GM23248 (cell line): ENCODE measurements around the gene POU5F1. TPM values are rescaled to one million over a fixed set of nuclear protein-coding genes. Genes with fewer than 3 reads are reported as not detected.

Experiments used
- DNase-seq: peaks from one replicate; pipeline ENCODE4 v3.0.0-alpha.2; 2015
- H2AFZ ChIP-seq: fragments of 200-600 bp; sonication (generic); 2 replicates; pipeline ENCODE4 v1.6.1; 2016; ENCODE audit warnings: antibody characterized with exemption
- H3F3A ChIP-seq: fragments of 200-600 bp; sonication (generic); 2 replicates; pipeline ENCODE4 v1.6.1; 2016; ENCODE audit warnings: mild to moderate bottlenecking, antibody characterized with exemption, mixed run types; ENCODE audit not compliant: insufficient read depth
- H3K27ac ChIP-seq: fragments of 200-600 bp; sonication (generic); 2 replicates; pipeline ENCODE4 v1.5.1; 2016; ENCODE audit warnings: mild to moderate bottlenecking
- H3K27me3 ChIP-seq: fragments of 200-600 bp; sonication (generic); replicated peaks from 2 replicates; pipeline ENCODE4 v1.6.1; 2016; ENCODE audit warnings: mild to moderate bottlenecking; ENCODE audit not compliant: insufficient read depth
- H3K36me3 ChIP-seq: fragments of 200-600 bp; sonication (generic); 2 replicates; pipeline ENCODE4 v1.6.1; 2016; ENCODE audit warnings: low read depth, mild to moderate bottlenecking
- H3K4me1 ChIP-seq: fragments of 200-600 bp; sonication (generic); 2 replicates; pipeline ENCODE4 v1.6.1; 2016; ENCODE audit warnings: mild to moderate bottlenecking; ENCODE audit not compliant: insufficient read depth
- H3K4me2 ChIP-seq: fragments of 200-600 bp; sonication (generic); one replicate; pipeline ENCODE4 v1.6.1; 2016; ENCODE audit warnings: mild to moderate bottlenecking; ENCODE audit not compliant: unreplicated experiment
- H3K4me3 ChIP-seq: fragments of 200-600 bp; sonication (generic); 2 replicates; pipeline ENCODE4 v1.5.1; 2016; ENCODE audit warnings: mild to moderate bottlenecking
- H3K79me2 ChIP-seq: fragments of 200-600 bp; sonication (generic); 2 replicates; pipeline ENCODE4 v1.6.1; 2016; ENCODE audit warnings: mild to moderate bottlenecking; ENCODE audit not compliant: insufficient read depth
- H3K9ac ChIP-seq: fragments of 200-600 bp; sonication (generic); 2 replicates; pipeline ENCODE4 v1.6.1; 2016; ENCODE audit warnings: mild to moderate bottlenecking
- H3K9me2 ChIP-seq: fragments of 200-600 bp; sonication (generic); 2 replicates; pipeline ENCODE4 v1.6.1; 2016; ENCODE audit warnings: mixed run types, mild to moderate bottlenecking, moderate library complexity; ENCODE audit not compliant: insufficient read depth
- H3K9me3 ChIP-seq: fragments of 200-600 bp; sonication (generic); one replicate; pipeline ENCODE4 v1.6.1; 2017; ENCODE audit warnings: low read depth
- H4K20me1 ChIP-seq: fragments of 200-600 bp; sonication (generic); 2 replicates; pipeline ENCODE4 v1.6.0; 2016; ENCODE audit not compliant: insufficient read depth
- EZH2 ChIP-seq: fragments of 200-600 bp; sonication (generic); IDR thresholded peaks from 2 replicates; pipeline ENCODE4 v1.6.1; 2018; ENCODE audit warnings: antibody characterized with exemption, mild to moderate bottlenecking; ENCODE audit not compliant: insufficient read depth, poor library complexity, severe bottlenecking
- EZH2phosphoT487 ChIP-seq: fragments of 200-600 bp; sonication (generic); IDR thresholded peaks from 2 replicates; pipeline ENCODE4 v1.6.1; 2018; ENCODE audit warnings: antibody characterized with exemption, moderate library complexity, mild to moderate bottlenecking, low read depth; ENCODE audit not compliant: insufficient read depth
- WGBS, 2 experiments: methylation state at CpG; one replicate each; pipeline ENCODE4 v1.1.6; 2015 to 2017; ENCODE audit warnings: low lambda C conversion rate in 2 of 2, low coverage in 1 of 2; ENCODE audit errors: missing lambda C conversion rate in 2 of 2; 5-methylcytosine and 5-hydroxymethylcytosine counted together
- in situ Hi-C: fragments of 300-500 bp; cut with MboI; formaldehyde crosslinking; loops from 2 replicates; pipeline ENCODE4 v1.15.0; 2020
- polyA plus RNA-seq: library from polyadenylated mRNA; unstranded; fragments of >200 nt; fragmentation: Nextera tagmentation; extraction: Ambion mirVana; gene quantifications from 2 replicates; pipeline ENCODE4 v1.2.1, GENCODE V29; 2016
- total RNA-seq: library from RNA; depleted of rRNA; stranded (reverse); fragments of >200 nt; shearing (Covaris generic); gene quantifications from 2 replicates; pipeline ENCODE4 v1.2.3, GENCODE V29; 2014

POU5F1 gene
- total and polyA plus RNA-seq, 2 experiments from 2014 or later = 0.22 to 0.88 TPM

- 65 to 69% methylated on average over 8 of the region's 8 CpGs for WGBS, 2 experiments
- Histone ChIP-seq H3K4me3 (no peak overlapping the region), H3K4me1 (peaks cover 38% of the 10 kb centered on the region), H3K36me3 (no peaks in the 10 kb centered on the region), H3K9ac (no peak overlapping the region), H3F3A (peaks cover 23% of the 10 kb centered on the region), H3K9me2 (no peaks in the 10 kb centered on the region), H3K4me2 (no peak overlapping the region), H3K79me2 (no peaks in the 10 kb centered on the region), H3K9me3 (no peaks in the 10 kb centered on the region), H3K27me3 (no peaks in the 10 kb centered on the region), H4K20me1 (no peaks in the 10 kb centered on the region), H2AFZ (no peak overlapping the region), H3K27ac (peak overlapping the region; percentile 38)
- in situ Hi-C loops = no loop called here
- DNase-seq = peak; percentile 66
- TF ChIP-seq EZH2 (no peak), EZH2phosphoT487 (no peak)
These were observed 45.3 kb downstream of the POU5F1 start for GRCh38 chr6:31125162-31125561.

- Histone ChIP-seq H3K4me3 (no peak overlapping the region), H3K27me3 (no peaks in the 10 kb centered on the region), H3K4me1 (peaks cover 38% of the 10 kb centered on the region), H3K9me3 (no peaks in the 10 kb centered on the region), H3K9me2 (no peaks in the 10 kb centered on the region), H2AFZ (no peak overlapping the region), H3K4me2 (peak overlapping the region; percentile 47), H3F3A (peaks cover 23% of the 10 kb centered on the region), H3K79me2 (no peaks in the 10 kb centered on the region), H3K36me3 (no peaks in the 10 kb centered on the region), H3K9ac (peak overlapping the region; percentile 51), H3K27ac (peak overlapping the region; percentile 67), H4K20me1 (no peaks in the 10 kb centered on the region)
- in situ Hi-C loops = no loop called here
- 42 to 43% methylated on average over 16 of the region's 16 CpGs for WGBS, 2 experiments
- DNase-seq = peak; percentile 96
- no peak for TF ChIP-seq EZH2phosphoT487
- no peak for TF ChIP-seq EZH2
These were observed 47.4 kb downstream of the POU5F1 start for GRCh38 chr6:31122791-31123706.

- Histone ChIP-seq H3K36me3 (no peaks in the 10 kb centered on the region), H3F3A (peaks cover 18% of the 10 kb centered on the region), H2AFZ (no peak overlapping the region), H4K20me1 (no peaks in the 10 kb centered on the region), H3K27me3 (no peaks in the 10 kb centered on the region), H3K4me3 (no peak overlapping the region), H3K9me3 (no peaks in the 10 kb centered on the region), H3K79me2 (no peaks in the 10 kb centered on the region), H3K9ac (no peak overlapping the region), H3K4me1 (peaks cover 30% of the 10 kb centered on the region), H3K27ac (no peak overlapping the region), H3K9me2 (no peaks in the 10 kb centered on the region), H3K4me2 (no peak overlapping the region)
- TF ChIP-seq EZH2 (no peak), EZH2phosphoT487 (no peak)
- 82 to 85% methylated on average over 9 to 12 of the region's 12 CpGs for WGBS, 2 experiments
- in situ Hi-C loops = no loop called here
- DNase-seq = no peak
These were observed 49.2 kb downstream of the POU5F1 start for GRCh38 chr6:31121131-31121790.

- no peak for DNase-seq
- Histone ChIP-seq H3K4me1 (peaks cover 26% of the 10 kb centered on the region), H3K9me3 (no peaks in the 10 kb centered on the region), H3K27me3 (no peaks in the 10 kb centered on the region), H3K27ac (no peak within 1 kb of the TSS), H3K9ac (no peak within 1 kb of the TSS), H3F3A (peaks cover 12% of the 10 kb centered on the region), H3K36me3 (no peaks in the 10 kb centered on the region), H3K4me2 (no peak within 1 kb of the TSS), H2AFZ (no peak within 1 kb of the TSS), H3K79me2 (no peaks in the 10 kb centered on the region), H3K4me3 (no peak within 1 kb of the TSS), H3K9me2 (no peaks in the 10 kb centered on the region), H4K20me1 (no peaks in the 10 kb centered on the region)
- TF ChIP-seq EZH2 (no peak), EZH2phosphoT487 (no peak)
- WGBS, 2 experiments = 89 to 99% methylated on average over 17 to 26 of the region's 26 CpGs
- in situ Hi-C loops = no loop called here
These were observed 50.1 kb downstream of the POU5F1 start, which contains the start of gene CDSN for GRCh38 chr6:31120151-31120915. TSS of gene CDSN (minus strand) at chr6:31120446. CDS start at chr6:31120419, 27 bp downstream.
